Activated CD4-positive, alpha-beta T cell treated with anti-CD3 and anti-CD28 coated beads, Interleukin-2, amount 50 U/mL, for 16 hours (primary cell): Measurements from ENCODE around the gene KCNK5.

Experiments
- DNase-seq: peaks from one replicate; pipeline ENCODE4 v3.0.0-alpha.2; 2020

The KCNK5 gene

DNA sequence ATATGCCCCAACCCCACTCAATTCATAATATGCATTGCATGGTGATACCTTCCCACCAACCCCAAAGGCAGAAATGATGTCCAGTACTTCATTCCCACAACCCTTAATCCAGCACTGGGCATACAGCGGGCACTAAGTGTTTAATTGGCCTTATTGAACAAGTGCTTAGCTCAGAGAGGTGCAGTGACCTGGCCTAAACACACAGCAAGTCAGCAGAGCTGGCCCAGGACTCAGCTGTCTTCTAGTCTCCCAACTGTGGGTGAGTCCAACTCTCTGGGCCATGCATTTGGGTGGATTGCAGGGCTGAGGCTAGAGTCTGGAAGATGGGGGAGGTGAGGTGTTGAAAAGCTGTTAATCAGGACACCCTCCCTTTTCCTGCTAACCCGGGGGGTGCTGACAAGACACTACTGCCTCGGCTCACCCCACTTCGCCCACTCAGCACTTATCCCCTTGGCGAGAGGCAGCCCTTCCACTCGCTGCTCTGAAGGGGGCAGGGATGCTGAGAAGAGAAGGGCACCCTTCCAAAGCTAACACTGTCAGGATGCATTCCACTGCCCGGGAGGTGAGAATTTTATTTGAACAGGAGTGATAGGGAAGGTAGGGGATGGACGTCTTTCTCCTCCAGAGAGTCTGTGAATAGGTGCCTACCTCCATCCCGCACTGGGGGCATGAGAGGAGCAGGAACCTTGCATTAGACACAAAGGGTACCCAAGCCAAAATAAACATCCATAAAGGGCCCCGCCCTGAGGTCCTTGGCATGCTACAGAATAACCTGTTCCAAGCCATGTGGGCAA is 14.2 kb downstream of the KCNK5 start:
- no peak for DNase-seq

DNA sequence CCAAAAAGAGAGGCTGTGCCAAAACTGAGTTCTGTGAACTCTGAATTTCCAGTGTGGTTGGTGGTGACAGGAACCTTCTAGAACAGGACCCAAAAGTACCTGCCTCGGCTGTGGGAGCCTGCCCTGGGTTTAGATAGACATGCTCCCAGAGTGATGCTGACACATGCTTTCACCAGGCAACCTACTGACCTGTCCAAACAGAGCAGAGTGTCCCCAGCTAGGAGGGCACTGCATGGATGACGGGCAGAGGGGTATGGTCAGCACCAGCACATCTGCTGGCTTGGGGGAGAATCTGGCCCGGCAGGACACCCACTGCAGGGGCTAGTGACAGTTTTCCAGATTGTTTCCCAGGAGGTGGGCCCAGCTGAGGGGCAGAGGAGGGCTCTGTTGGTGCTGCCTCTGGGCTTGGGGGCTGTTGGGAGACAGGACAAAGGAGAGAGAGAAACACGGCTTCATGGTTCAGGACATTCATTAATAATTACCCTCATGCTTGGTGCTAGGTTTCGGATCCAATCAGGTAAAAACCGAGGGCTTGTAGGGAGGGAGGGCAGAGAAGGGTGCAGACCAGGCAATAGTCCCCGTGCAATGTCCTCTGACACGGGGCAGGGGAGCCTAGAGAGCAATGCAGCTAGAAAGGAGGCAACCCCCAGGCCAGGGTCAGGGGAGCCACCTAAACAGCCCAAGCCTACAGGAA is 15.0 kb downstream of the KCNK5 start:
- DNase-seq: no peak

DNA sequence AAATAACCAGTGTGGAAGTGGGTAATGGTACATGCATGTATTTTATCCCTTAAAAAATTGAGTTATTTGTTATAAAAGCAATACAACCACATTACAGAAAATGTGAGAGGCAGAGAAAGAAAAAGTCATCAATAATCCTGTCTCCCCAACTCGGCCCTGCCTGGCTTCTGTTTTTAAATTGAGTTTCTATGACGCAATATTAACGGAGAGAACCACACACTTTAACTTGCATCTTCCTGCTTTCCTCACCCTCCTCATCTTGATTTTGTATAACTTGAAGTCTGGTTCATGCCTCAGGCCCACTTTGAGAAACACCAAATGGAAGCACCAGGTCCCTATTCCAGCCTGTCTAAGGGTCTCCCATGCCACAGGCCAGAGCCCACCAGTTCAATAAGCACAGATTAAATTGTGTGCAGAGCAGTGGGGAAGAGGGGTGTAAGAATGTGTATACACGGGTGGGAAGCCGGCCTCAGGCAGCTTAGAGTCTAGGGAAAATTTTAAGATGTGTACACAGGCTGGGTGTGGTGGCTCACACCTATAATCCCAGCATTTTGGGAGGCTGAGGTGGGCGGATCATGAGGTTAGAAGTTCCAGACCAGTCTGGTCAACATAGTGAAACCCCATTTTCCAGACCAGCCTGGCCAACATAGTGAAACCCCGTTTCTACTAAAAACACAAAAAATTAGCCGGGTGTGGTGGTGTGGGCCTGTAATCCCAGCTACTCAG is 15.9 kb downstream of the KCNK5 start:
- no peak for DNase-seq

DNA sequence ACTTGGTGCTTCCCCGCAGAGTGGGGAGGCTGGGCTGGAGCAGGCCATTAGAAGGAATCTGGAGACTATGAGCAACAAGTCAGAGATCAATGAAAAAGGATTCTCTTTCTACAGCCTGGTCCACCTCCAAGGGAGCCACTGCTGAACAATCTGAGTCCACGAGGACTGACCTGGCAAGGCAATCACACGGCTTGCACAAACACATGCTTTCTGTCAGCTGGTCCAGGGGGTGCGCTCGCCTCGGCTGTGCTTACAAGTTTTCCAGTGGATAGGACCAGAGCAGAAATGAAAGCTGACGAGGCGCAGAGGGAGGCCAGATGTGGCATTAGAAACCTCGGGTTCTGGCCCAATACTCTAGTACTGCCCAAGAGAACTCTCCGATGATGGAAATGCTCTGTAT is 18.1 kb downstream of the KCNK5 start:
- DNase-seq: no peak

DNA sequence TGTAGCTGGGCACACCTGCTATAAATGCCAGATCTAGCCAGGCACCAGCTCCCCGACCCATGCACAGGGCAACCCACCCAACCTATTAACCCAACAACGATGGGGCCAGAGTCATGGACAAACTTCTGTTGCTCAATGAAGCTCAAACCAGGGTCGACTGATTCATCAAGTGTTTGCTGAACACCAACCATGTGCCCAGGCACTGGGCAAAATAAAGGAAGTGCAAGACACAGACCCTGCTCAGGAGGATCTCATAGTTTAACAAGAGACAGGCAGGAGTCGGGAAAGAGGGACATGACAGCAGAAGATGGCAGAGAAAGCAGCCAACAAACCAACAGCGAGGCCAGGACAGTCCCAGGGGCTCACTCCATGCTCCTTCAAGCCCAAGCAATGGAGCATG is 18.8 kb downstream of the KCNK5 start:
- no peak for DNase-seq

DNA sequence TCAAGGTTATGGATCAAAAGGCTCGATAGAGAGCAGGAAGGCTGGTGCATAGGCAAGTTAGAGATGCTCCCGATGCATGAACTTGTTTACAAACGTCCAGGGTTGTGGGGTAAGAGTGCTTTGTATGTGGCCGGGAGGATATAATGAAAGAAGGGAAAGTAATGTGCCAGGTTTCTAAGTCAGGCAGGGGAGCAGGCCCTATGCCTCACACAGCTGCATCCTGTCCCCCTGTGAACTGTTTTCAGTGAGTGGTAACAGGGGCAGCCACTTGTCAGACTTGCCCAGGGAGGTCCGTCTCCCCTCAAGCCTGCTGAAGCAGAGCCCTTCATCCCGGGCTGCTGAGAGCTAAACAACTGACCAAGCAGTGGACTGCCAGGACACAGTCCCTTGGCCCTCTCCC is 19.4 kb downstream of the KCNK5 start:
- no peak for DNase-seq

DNA sequence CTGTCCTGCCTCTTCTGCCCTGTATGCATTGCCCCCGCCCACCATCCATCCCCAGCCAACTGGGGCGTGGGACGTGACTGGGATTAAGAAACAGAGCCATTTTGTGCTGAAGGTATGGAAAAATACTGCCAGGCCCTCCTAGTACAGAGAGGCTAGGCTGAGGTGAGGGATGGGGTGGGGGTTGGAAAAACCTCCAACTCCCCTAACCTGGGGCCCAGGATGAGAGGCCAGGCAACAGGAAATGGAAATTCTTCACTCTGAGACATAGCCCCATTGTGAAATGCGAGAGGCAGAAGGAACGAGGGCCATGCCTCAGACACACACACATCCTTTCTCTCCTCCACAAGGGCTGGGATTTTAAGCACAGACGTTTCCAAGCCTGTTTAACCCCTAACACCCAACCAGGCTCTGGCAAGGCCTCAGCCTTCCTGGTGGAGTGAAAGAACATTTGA is 19.9 kb downstream of the KCNK5 start:
- no peak for DNase-seq

DNA sequence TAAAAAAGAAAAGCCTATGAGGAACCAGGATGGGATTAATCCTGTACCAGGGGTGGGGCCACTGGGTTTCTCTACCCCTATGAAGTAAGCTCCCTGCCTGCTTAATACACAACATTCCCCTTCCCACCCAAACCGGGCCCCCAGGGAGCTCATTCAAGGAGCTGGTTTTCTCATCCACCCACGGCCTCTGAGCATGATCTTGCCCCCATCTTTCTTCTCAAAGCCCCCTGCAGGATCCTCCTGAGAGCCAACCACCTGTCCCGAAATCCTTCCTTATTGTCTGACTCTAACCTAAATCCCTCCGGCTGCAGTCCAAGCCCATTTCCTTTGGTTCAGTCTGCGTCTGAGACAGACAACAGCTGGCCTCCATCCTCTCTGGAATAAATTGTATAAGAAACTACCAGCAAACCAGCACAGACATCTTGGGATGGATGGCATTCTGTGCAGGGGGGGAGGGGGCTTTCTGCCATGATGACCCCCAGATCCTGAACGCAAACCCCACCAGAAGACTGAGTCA is 21.0 kb downstream of the KCNK5 start:
- DNase-seq: no peak

DNA sequence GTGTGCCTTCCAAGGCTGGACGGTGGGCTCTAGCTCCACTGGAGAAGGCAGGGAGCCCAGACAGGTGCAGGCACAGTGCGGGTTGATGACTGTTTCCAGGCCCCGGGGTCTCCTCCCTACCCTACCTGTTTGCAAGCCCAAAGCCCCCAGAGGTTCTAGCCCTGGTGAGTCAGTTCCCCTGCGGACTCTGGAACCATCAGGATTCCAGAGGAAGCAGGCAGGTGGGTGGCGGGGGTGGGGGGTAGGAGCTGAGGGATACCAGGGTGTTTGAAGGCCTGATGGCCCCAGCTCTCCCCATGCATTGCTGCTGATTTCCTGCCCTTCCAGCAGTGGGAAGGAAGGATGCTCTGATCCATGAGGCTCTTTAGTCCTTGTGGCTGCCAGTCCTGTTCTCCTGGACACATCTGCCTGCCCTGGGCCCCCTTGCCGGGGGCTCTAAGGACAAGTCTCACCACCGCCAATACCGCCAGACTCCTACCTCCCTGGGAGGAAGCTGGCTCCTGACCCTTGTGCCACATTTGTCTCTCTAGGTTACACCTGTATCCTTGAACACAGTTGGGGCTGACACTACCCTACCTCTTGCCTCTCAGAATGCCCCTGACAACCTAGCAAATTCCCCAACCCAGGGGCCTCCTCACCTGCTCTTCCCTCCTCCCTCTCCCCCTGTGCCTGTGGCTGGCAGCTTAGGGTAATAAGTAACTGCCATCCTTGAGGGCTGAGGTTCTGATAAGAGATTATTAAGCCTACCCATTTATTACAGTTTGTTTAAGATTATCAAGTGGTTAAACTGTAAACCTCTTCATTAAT is 21.7 kb downstream of the KCNK5 start:
- DNase-seq: no peak

DNA sequence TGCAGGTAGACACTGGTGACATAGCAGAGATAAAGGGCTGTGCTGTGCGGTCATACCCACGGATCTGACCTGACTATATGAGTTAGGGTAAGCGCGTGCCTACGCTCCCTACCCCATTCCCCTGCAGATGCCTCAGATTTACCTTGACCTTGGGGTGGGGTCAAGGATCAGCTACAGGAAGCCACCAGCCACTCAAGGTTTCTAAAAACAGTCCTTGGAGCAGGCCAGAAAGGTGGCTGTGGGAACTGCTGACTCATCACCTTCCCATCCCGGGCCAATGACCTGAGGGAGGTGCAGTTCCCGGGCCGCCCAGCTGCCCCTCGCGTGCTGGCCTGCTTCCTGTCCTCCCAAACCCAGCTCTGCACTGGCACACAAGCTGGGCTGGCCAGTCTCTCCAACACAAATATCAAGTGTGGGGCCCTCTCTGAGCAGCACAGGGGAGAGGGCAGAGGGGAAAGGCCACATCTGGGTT is 23.0 kb downstream of the KCNK5 start:
- no peak for DNase-seq

DNA sequence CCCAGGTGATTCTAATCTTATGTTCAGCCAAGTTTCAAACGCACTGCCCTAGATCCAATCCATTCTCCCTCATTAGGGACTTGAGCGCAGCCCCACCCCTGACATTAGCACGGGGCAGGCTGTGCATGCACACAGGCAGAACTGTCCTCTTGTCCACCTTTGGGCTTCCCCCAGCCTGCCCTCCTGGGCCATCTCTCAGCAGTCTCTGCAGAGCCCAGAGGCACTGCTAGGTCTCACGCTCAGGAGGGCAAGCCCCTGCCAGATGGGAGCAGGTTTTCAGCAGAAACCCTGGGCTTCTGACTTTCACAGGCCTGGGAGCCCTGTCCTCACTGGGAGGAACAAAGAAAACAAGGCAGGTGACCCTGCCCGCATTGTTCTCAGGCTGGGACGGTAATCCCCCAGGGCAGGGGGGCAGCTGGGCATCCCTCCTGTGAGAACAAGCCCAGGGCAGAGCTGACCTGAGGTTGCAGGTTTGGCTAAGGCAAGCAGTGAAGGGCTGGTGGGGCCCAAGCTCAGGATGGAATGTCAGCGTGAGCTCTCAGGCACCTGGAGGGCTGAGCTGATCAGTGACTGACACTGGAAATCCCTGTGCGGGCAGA is 24.5 kb downstream of the KCNK5 start:
- no peak for DNase-seq

DNA sequence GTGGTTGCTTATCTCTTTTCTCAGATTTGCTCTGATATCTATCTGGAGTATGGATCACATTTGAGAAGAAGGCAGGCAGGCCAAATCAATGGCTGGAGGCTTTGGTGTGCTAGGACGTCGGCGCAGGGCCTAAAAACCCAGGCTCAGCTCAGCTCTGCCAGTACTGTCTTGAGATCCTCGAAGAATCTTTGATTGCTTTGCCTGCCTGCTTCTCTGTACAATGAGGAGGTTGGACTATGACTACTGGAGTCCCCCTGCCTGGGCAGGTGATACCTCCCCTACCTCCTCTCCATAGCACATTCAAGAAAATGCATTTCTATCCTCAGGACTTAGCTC is 25.1 kb downstream of the KCNK5 start:
- DNase-seq: no peak

DNA sequence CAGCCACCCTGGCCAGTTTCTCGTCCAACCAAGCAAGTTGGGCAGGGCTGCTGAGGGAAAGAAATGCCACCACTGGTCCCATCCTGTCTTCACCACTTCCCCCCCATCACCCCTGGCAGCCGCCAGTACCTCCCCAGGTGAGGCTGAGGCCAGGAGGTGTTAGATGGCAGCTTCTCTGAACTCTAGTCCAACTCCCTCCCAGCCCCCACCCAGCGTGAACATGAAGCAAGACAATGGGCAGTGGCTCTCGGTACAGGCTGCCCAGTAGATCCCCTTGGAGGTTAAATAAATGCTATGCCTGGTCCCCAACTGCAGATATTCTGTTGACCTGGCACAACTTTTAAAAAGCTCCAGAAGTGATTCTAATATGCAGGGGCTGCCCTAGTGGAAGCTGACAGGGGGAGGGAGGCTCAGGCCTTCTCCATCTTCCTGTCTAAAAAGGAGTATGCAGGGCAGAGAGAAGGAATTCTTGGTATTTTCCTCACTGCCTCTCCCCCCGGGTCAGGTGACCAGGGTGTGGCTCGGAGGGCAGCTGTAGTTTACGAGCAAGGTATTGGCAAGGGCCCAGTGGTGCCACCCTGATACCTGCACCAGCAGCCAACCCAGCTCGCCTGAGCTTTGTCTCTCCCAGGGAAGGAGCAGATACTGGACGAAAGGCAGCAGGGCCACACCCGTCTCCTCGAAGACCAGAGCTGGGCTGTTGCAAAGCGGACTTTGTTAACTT is 25.7 kb downstream of the KCNK5 start:
- DNase-seq: no peak

DNA sequence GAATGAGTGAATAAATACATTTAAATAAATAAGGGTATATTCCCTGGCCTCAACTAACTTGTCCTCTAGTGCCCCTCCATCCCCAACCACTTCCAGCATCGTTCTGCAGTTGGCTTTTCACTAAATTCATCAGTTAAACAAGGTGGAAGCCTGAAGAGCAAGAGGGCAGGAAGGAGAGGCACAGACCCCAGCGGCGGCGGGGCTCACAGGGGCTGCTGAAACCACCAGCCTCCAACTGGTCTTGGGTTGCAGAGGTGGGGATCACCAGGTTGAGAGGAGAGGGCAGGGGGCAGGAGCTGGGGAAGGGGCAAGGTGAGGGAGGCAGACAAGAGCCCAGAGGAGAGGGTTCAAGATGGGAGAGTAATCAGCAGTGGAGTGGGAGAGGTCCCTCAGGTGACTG is 27.1 kb downstream of the KCNK5 start:
- no peak for DNase-seq

DNA sequence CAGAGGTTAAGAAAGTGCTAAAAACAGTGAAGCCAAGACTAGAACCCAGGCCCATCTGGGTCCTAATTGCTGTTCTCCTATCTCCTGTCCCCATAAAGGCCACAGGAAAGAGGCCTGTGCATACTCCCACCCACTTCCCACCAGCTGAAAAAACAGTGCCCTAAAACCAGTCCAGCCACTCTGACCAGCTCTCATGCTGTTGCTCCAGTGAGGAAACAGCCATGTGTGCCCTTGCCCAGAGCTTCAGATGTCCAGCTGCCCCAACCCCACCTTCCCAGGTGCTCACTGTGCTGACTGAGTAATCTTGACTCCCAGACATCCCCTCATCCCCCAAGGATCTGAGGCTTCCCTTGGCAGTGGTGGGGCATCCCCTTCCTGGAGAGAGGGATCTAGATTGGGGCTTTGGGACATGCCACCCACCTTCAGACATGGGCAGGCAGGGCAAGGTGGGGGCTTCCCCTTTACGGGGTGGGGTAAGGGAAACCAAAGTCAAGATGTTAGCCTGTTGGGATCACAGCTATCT is 28.7 kb downstream of the KCNK5 start:
- DNase-seq: no peak

DNA sequence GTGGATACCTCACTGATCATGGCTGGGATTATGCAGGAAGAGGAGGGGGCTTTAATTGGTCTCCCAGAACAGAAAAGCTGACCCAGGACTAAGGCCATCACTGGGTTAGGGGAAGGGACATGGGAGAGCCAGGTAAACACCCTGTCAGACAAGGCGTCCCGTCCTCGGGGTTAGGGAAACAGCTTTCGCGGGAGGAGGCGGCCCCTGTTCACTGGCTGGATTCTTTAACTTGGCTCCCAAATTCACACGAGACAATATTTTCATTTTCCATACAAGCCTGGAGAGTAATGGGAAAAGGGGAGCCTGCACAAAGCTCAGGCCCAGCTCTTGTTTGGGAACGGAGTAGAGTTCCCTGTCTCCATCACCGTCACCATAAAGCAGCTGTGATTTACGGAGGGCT is 29.3 kb downstream of the KCNK5 start:
- DNase-seq: no peak

DNA sequence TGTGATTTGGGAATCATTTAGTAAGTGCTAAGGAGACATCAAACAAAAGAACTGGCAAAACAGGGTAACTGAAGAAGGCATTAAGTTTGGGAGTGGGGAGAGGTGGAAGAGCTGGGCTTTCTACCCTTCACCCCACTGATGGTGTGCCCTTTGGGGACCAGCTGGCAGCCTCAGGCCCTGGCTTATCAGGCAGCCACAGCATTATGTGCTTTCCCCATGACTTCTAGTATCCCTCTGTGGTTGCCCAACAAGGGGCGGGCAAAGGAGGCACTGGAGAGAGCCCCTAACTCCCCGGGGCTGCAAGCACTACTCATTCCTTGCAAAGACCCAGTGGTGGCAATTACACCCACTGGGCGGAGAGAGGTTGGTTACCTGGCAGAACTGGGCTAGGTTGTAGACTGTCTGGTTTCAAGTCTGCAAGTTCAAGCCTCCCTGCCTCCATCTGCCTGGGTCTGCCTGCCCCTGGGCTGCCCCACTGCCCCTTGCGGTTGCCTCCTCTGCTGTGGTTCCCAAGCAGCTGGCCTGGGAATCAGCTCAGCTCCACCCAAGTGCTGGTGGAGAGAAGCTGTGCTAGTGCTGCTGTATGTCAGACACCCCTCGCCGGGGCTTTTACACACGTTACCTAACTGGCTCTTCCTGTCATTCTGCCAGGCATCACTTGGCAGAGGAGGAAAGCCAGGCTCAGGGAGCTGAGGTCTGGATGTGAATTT is 29.9 kb downstream of the KCNK5 start:
- DNase-seq: no peak

DNA sequence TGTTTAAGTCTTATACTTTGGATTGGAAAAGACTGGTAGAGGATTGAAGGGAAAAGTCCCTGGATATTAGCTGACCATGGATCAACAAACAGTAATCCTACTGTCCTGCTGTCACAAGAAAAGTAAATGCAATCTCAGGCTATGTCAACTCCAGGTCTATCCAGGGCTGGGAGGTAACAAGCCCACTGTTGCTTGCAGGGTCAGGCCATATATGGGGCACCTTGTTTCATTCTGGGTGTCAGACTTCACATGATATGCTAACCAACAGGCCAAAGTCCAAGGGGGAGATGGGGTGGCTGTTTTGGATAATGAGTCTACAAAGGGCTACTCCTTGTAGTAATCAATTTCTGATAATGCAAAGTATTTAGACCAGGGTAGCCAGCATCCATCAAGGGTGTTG is 30.7 kb downstream of the KCNK5 start:
- no peak for DNase-seq

DNA sequence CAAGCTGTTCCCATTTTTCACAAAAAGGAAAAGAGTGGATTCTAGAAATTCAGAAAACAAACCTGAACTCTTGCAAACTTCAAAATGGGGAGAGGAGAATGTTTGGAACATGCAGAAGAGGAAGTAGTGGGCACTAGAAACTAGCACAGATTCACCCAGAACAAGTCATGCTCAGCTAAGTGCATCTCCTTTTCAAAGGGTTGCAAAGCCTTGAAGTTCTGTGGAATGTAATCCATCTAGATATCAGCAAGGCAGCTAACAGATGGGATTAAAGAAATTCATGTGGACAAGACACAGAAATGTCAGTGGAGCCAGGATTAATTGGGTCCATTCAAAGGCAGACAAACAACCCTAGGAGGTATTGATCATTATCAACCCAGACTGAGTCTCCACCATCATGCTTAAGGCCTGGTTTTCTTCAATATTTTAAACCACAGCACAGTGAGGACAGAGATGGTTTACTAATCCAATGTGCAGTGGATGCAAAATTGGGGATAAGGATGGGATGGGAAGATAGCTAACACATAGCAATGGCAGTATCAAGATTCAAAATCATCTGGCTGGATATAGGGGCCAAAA is 31.3 kb downstream of the KCNK5 start:
- no peak for DNase-seq

DNA sequence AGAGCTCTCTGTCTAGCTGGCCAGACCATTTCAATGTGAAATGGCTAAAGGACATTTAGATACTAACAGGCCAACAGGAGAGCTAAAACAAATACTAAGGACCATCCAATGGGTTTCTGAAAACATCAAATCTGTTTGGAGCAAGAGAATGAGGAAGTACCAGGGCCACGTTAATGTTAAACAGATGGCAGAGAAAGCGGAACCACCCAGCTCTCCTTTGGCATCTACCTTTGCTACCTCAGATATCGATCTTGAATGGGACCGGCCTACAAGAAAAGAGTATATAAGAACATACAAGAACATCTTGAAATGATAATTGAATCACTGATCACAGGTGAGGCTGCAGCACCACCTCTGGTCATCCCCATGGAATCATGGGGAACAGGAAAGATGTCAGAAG is 31.8 kb downstream of the KCNK5 start:
- no peak for DNase-seq
